ENCODE results near the gene DDAH1. TPM values are rescaled to one million over a fixed set of nuclear protein-coding genes. Genes with fewer than 3 reads are reported as not detected.

DDAH1 gene
- total and polyA plus RNA-seq, 2 of the 8 experiments (the other 6 are each of a cell fraction or from before 2014, with no cell fraction given), result 22.8 to 54.5 TPM

- TF ChIP-seq TAF7 (optimal IDR thresholded peaks at IDR 0.05; ENCODE audit: borderline replicate concordance, low read depth, low read length) (no peak), TAF1 (IDR thresholded peaks at IDR 0.05; ENCODE audit: low read depth, low read length) (no peak), BACH1 (IDR thresholded peaks at IDR 0.05; ENCODE audit: low read length) (no peak), EZH2 (IDR thresholded peaks at IDR 0.05; ENCODE audit: low read depth, low read length, severe bottlenecking) (no peak), CTBP2 (IDR thresholded peaks at IDR 0.05; ENCODE audit: borderline replicate concordance, insufficient read depth, insufficient read length, low read length) (no peak), GTF2F1 (IDR thresholded peaks at IDR 0.05; ENCODE audit: borderline replicate concordance, low read depth, low read length) (no peak), CEBPB (IDR thresholded peaks at IDR 0.05; ENCODE audit: low read depth, low read length) (no peak), HDAC6 (IDR thresholded peaks at IDR 0.05; ENCODE audit: low read depth, low read length) (no peak), ZNF274 (IDR thresholded peaks at IDR 0.05; ENCODE audit: borderline replicate concordance, extremely low read depth, low read length) (no peak)
- TF ChIP-seq, protein P1, sequence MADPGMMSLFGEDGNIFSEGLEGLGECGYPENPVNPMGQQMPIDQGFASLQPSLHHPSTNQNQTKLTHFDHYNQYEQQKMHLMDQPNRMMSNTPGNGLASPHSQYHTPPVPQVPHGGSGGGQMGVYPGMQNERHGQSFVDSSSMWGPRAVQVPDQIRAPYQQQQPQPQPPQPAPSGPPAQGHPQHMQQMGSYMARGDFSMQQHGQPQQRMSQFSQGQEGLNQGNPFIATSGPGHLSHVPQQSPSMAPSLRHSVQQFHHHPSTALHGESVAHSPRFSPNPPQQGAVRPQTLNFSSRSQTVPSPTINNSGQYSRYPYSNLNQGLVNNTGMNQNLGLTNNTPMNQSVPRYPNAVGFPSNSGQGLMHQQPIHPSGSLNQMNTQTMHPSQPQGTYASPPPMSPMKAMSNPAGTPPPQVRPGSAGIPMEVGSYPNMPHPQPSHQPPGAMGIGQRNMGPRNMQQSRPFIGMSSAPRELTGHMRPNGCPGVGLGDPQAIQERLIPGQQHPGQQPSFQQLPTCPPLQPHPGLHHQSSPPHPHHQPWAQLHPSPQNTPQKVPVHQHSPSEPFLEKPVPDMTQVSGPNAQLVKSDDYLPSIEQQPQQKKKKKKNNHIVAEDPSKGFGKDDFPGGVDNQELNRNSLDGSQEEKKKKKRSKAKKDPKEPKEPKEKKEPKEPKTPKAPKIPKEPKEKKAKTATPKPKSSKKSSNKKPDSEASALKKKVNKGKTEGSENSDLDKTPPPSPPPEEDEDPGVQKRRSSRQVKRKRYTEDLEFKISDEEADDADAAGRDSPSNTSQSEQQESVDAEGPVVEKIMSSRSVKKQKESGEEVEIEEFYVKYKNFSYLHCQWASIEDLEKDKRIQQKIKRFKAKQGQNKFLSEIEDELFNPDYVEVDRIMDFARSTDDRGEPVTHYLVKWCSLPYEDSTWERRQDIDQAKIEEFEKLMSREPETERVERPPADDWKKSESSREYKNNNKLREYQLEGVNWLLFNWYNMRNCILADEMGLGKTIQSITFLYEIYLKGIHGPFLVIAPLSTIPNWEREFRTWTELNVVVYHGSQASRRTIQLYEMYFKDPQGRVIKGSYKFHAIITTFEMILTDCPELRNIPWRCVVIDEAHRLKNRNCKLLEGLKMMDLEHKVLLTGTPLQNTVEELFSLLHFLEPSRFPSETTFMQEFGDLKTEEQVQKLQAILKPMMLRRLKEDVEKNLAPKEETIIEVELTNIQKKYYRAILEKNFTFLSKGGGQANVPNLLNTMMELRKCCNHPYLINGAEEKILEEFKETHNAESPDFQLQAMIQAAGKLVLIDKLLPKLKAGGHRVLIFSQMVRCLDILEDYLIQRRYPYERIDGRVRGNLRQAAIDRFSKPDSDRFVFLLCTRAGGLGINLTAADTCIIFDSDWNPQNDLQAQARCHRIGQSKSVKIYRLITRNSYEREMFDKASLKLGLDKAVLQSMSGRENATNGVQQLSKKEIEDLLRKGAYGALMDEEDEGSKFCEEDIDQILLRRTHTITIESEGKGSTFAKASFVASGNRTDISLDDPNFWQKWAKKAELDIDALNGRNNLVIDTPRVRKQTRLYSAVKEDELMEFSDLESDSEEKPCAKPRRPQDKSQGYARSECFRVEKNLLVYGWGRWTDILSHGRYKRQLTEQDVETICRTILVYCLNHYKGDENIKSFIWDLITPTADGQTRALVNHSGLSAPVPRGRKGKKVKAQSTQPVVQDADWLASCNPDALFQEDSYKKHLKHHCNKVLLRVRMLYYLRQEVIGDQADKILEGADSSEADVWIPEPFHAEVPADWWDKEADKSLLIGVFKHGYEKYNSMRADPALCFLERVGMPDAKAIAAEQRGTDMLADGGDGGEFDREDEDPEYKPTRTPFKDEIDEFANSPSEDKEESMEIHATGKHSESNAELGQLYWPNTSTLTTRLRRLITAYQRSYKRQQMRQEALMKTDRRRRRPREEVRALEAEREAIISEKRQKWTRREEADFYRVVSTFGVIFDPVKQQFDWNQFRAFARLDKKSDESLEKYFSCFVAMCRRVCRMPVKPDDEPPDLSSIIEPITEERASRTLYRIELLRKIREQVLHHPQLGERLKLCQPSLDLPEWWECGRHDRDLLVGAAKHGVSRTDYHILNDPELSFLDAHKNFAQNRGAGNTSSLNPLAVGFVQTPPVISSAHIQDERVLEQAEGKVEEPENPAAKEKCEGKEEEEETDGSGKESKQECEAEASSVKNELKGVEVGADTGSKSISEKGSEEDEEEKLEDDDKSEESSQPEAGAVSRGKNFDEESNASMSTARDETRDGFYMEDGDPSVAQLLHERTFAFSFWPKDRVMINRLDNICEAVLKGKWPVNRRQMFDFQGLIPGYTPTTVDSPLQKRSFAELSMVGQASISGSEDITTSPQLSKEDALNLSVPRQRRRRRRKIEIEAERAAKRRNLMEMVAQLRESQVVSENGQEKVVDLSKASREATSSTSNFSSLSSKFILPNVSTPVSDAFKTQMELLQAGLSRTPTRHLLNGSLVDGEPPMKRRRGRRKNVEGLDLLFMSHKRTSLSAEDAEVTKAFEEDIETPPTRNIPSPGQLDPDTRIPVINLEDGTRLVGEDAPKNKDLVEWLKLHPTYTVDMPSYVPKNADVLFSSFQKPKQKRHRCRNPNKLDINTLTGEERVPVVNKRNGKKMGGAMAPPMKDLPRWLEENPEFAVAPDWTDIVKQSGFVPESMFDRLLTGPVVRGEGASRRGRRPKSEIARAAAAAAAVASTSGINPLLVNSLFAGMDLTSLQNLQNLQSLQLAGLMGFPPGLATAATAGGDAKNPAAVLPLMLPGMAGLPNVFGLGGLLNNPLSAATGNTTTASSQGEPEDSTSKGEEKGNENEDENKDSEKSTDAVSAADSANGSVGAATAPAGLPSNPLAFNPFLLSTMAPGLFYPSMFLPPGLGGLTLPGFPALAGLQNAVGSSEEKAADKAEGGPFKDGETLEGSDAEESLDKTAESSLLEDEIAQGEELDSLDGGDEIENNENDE (IDR thresholded peaks at IDR 0.05; ENCODE audit: insufficient replicate concordance, low read length), result no peak
- TF ChIP-seq, protein P2, sequence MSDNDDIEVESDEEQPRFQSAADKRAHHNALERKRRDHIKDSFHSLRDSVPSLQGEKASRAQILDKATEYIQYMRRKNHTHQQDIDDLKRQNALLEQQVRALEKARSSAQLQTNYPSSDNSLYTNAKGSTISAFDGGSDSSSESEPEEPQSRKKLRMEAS (IDR thresholded peaks at IDR 0.05), result no peak
Observed at GRCh38 chr1:85478366-85478765, 13.4 kb upstream of the DDAH1 start (continued).
